ENCODE measurements around the gene SMKR1.
A peak's percentile ranks its signal among the peaks of the same experiment; 100 is the strongest.
"Not testable (repeated sequence)": the region's sequence is repeated elsewhere in the genome, so short reads cannot be mapped to it uniquely, and the experiment has no call there.

Gene SMKR1

DNA sequence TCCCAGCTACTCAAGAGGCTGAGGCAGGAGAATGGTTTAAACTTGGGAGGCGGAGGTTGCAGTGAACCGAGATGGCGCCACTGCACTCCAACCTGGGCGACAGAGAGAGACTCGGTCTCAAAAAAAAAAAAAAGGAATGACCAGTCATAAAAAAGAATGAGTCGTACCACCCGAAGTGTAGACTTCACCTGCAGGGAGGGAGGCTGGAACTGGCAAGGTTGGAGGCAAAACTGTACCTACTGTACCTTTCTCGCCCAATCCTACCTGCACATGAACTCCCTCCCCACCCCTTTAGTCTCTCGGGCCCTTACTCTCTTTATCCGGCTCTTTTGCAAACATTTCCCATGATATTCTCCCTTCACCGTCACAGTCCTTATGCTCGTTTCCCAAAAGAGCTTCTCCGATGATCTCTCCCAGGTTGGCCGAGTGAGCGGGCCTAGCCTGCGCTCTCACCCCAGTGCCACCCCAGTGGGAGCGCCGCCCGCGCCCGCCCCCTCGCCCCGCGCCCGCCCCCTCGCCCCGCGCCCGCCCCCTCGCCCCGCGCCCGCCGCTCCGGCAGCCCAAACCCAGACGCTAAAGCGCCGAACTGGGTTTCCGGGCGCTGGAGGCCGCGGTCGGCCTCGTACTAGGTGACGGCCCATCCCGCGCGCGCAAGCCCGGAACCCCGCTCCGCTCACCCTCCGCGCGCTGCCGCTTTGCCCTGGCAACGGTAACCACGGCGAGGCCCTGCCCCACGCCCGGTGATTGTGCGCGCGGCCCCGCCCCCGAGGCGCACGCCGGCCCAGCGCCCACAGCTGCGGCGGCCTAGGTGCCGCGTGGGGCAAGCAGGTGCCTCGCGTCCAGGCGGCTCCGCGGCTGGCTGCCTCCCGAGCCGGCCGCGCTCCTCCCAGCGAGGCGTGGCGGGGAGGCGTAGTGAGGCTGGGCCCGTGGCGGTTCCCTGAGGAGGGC lies at the start of gene SMKR1:
TSS of gene SMKR1 (plus strand) at position 772 of the 948 bp plus-strand sequence. CDS start 294 bp downstream, outside the sequence.
- DNase-seq: peak; percentile 34 to 38

DNA sequence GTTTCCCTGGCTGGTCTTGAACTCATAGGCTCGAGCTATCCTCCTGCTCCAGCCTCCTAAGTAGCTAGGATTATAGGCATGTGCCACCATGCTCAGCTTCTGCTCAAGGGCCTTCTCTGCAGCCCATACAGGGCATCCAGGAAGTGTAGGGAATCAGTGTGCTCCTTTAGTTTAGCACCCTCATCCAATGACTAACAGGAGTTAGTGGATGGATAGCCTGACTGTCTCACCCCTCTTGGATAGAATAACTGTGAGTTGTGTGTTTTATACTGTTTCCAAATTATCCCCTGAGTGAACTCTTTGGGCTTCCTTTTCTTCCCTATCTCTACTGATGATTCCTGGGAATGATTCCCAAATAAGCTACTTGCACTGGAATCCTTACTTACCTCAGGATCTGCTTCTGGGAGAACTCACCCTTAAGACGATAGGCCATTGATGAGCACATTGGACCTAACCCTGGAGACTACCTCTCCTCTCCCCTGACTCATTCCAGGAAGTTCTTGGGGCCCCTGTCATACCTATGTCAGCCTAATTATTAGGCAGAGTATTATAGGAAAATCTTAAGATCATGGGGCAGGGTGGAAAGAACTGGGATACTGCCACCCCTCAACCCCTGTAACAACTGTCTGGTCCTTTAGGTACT lies 49.6 kb upstream of the SMKR1 start:
- DNase-seq: no peak

DNA sequence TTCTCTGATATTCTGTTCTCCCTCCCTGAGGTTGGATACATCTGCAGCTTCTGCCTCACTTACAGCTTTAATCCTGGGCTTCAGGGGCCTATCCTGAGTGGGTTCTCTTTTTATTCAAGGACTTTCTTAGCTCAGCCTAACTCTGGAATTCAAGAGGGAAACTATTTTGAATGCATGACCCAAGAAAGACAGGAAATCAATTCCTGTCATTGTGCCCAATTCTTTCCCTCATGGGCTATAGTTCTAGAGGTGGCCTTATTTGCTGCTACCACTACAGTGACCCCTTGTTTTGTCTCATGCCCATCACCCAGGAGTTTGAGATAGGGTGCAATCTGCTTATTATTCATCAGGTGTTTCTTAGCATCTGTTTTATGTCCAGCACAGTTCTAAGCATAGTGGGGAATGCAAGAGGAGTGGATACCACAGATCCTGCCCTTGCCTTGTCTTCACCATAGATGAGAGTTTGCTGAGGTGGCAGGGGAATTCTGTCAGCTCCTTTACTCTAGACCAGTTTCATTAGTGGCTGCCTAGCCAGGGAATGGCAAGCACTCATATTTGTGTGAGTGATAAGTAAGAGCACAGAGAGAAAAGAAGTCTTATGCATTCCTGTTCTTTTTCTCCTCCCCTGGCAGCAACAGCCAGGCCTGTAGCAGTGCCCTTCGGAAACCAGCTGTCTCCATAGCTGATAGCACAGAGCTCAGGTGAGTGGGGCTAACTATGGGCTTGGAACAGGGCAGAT lies 48.7 kb upstream of the SMKR1 start:
- DNase-seq: no peak

- no peak for DNase-seq
Observed at GRCh38 chr7:129454249-129454551, 48.1 kb upstream of the SMKR1 start.

DNA sequence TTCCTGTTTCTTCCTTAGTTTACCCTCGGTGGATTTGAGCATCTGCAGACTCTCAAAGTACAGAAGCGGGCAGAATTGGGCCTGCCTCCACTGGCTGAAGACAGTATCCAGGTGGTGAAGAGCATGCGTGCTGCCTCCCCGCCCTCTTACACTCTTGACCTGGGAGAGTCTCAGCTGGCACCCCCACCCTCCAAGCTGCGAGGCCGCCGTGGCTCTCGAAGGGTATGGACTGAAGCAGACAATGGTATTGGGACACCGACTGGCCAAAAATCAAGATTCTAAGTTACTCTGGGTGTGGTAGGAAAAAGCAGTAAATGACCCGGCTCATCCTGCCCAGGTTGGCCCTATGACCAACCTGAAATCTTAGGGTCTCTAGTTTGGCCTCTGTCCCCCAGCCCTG lies 45.9 kb upstream of the SMKR1 start:
- DNase-seq: no peak

DNA sequence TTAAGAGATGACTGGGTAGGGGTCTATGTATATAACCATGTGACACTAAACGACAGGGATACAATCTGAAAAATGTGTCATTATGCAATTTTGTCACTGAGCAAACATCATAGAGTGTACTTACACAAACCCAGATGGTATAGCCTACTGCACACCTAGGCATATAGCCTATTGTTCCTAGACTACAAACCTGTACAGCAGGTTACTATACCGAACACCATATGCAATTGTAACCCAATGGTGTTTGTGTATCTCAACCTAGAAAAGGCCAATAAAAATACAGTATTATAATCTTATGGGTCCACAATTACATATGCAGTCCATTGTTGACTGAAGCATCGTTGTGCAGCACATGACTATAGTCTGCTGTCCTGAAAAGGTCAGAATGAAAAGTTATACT lies 45.2 kb upstream of the SMKR1 start:
- DNase-seq: no peak

DNA sequence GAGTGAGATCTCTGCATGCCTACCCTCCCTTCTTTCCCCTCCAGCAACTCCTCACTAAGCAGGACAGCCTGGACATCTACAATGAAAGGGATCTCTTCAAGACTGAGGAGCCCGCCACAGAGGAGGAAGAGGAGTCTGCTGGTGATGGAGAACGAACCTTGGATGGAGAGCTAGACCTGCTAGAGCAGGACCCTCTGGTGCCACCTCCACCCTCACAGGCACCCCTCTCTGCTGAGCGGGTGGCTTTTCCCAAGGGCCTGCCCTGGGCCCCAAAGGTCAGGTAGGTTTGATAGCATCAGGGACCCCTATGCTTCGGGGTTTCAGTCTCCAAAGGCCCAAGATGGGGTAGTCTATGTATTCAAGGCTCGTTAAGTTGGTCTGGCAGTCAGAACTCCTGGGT lies 44.2 kb upstream of the SMKR1 start:
- DNase-seq: no peak

DNA sequence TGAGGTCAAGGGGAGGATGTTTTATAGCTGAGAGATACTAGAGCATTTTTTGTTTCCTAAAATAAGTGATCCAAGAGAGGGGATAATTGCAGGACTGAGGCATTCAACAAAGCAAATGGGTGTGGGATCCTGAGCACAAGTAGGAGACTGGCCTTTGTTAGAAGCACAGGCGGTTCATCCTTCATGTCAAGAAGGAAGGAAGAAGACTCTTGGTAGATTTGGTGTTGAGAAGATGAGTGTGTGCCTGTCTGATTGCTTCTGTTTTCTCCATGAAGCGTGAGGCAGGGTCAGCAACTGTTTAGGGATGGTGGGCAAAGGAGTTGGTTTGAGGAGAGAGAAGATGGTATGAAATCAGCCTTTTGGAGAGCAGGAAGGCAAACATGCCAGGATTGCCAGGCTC lies 40.5 kb upstream of the SMKR1 start:
- DNase-seq: no peak

DNA sequence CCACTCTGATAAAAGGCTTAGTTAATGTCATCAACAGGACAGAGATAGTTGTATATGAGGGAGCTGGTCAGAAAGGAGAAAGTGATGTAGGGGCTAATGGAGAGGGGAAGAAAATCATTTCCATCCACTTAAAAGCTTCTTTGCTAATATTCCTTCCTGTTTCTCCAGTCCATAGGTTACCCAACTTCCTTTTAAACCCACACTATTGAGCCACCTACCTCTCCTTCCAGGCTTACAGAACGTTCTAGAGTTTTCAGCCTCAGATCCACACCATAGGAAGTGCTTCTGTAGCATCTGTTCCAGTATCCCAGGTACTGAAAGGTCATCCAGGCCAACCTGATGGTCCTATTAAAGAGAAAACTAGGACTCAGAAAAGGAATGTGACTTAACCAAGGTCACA lies 39.9 kb upstream of the SMKR1 start:
- DNase-seq: no peak

GRCh38 chr7:129464194-129464593 lies 38.1 kb upstream of the SMKR1 start:
- no peak for DNase-seq

GRCh38 chr7:129465080-129465479 lies 37.3 kb upstream of the SMKR1 start:
- no peak for DNase-seq

- DNase-seq: no peak
Observed at GRCh38 chr7:129466796-129467195, 35.5 kb upstream of the SMKR1 start.

- peak in 1 of 2 experiments; percentile 2 for DNase-seq
Observed at GRCh38 chr7:129468087-129468486, 34.2 kb upstream of the SMKR1 start.

- no peak for DNase-seq
Observed at GRCh38 chr7:129468547-129468946, 33.8 kb upstream of the SMKR1 start.

- DNase-seq: no peak
Observed at GRCh38 chr7:129469930-129470329, 32.4 kb upstream of the SMKR1 start.

- no peak for DNase-seq
Observed at GRCh38 chr7:129470411-129470810, 31.9 kb upstream of the SMKR1 start.

- no peak for DNase-seq
Observed at GRCh38 chr7:129471402-129471827, 30.9 kb upstream of the SMKR1 start.

GRCh38 chr7:129475931-129476330 lies 26.4 kb upstream of the SMKR1 start:
- DNase-seq: not testable (repeated sequence)

- not testable (repeated sequence) for DNase-seq
Observed at GRCh38 chr7:129476398-129476797, 25.9 kb upstream of the SMKR1 start.

DNA sequence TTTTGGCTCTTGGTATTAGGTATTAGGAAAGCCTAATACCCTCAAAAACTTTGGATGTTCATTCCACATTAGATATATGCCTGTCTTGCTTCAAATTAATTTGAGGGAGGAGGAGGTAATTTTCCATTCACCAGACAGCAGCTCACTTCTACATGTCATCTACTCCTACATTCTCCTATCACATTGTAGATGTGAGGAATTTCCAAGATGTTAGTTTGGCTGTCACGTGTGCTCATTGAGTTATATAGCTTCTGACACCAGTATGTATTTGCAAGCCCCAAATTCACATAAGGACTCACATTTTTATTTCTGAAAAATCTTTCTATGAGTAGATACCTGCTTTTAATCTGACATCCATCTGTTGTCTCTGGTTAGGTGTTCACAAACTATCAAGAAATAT lies 22.5 kb upstream of the SMKR1 start:
- no peak for DNase-seq

- no peak for DNase-seq
Observed at GRCh38 chr7:129480674-129481363, 21.5 kb upstream of the SMKR1 start.

GRCh38 chr7:129481376-129481775 lies 21.0 kb upstream of the SMKR1 start:
- DNase-seq: not testable (repeated sequence)

DNA sequence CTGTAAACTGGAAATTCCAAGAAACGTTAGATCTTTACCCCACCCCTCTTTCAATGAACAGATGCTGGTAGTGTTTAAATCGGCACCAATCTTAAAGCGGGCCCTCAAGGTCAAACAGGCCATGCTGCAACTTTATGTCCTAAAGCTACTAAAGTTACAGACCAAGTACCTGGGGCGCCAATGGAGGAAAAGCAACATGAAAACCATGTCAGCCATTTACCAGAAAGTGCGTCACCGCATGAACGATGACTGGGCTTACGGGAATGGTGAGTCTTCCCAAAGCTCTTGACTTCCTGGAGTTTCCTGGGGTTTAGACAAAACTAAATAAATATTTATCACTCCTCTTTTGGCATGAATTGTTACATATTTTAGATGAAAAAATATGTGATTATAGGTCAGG lies 19.6 kb upstream of the SMKR1 start:
- DNase-seq: no peak

Measured in Kasumi-1 (cell line).